ENCODE data around the gene LINGO1. TPM values are rescaled to one million over a fixed set of nuclear protein-coding genes. Genes with fewer than 3 reads are reported as not detected.

LINGO1 gene
- total RNA-seq, 2 experiments from 2014 or later, result not detected

DNA sequence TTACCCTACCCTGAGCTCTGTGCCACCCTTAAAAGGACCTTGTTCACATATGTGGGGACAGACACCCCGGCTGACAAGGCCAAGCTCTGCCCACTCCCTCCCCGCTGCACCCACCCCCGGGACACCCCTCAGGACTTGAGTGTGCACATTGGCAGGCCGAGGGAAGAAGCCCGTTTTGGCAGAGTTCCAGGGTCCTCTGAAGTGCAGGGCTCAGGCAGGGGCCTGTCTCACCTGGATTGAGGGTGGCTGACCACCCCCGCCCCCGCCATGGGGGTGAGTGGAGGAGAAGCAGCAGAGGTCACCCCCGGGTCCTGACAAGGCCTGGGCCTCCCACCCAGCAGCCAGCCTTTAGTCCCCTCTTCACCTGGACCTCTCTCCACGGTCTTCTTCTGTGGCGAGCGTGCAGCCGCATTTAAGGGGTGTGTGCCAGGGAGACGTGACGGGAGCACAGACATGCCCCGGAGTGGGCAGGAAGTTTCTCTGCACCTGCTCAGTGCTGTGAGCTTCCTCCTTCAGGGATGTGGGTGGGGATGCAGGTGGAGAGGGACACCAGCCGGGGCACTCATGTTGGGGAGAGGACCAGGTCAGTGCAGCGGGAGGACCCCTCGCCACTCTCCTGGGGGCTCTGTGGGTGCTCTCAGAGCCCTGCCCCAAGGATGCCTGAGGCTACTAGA lies 50.7 kb downstream of the LINGO1 start:
- Mint-ChIP-seq H3K27me3 (no peaks in the 10 kb centered on the region), H3K4me3 (no peak overlapping the region), H3K4me1 (no peaks in the 10 kb centered on the region), H3K9me3 (no peaks in the 10 kb centered on the region), H3K36me3 (ENCODE audit: low read depth) (no peaks in the 10 kb centered on the region), H3K27ac (no peak overlapping the region)
- POLR2A ChIA-PET, result no interaction called here
- no peak for DNase-seq
- CTCF ChIA-PET, result no interaction called here

DNA sequence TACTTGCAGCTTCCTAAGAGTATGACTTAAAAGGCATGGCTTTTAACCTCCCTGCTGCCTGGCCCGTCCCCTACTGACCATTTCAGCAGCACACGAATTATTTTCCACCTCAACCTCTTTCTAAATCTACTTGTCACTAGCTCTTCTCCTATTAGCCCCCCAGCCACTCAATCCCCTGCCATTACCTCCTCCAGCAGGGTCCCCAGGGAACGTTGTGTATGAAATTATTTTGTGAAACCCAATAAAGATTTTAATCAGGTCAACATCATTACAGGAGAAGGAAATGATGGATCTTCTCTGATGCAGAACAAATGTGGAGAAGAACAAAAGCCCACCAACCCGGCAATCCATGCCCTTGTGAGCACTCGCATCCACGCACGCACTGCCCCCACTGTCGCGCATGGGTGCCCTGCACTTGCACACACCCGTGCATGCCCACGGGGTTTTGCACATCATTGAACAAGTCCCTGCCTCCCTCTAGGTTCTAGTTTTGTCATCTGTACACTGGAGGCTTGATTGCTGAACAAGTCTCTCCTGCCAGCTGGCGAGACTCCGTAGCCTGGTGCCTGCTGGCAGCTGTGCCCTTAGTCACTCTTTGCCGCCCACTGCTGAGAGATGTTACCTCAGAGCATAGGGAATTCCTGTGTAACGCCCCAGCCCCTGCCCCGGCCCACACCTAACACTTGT lies 51.6 kb downstream of the LINGO1 start:
- Mint-ChIP-seq H3K36me3 (ENCODE audit: low read depth) (no peaks in the 10 kb centered on the region), H3K4me3 (no peak overlapping the region), H3K9me3 (no peaks in the 10 kb centered on the region), H3K4me1 (no peaks in the 10 kb centered on the region), H3K27me3 (no peaks in the 10 kb centered on the region), H3K27ac (no peak overlapping the region)
- DNase-seq, result no peak
- ChIA-PET POLR2A (no interaction called here), CTCF (no interaction called here)

DNA sequence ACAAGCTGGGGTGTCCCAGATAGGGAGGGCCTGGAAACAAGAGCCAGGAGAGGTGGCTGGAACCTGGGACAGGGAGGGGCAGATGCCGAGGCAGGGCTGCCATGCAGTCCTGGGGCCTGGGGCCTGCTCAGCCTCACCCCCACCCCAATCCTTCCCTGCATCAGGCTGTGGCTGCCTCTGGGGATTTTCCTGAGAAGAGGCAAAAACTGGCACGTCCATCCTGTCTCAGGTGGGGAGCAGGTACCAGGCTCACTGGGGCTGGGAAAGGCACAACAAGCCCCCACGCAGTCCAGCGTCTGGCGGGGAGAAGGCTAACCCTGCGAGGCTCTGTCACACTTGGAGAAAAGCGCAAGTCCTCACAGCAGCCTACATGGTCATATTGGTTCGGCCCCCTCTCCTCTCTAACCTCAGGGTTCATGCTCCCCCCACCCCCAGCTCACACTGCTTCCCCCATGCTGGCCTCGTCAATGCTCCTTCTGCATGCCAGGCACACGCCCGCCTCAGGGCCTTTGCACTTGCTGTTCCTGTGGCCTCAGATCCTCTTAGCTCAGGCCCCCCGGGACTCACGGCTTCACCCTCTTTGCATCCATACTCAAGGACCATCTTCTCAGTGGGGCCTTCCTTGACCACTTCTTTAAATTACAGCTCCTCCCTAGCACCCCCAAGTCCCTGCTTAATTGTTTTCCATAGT lies 53.1 kb downstream of the LINGO1 start:
- ChIA-PET CTCF (interaction anchor here (0.7 kb wide), 1 partner anchor 475 kb away, joined by 3 read pairs; no protein-coding TSS in a partner anchor), POLR2A (no interaction called here)
- no peaks in the 10 kb centered on the region for H3K27me3 Mint-ChIP-seq
- no peaks in the 10 kb centered on the region for H3K4me1 Mint-ChIP-seq
- no peaks in the 10 kb centered on the region for H3K36me3 Mint-ChIP-seq (ENCODE audit: low read depth)
- no peak overlapping the region for H3K27ac Mint-ChIP-seq
- no peak overlapping the region for H3K4me3 Mint-ChIP-seq
- no peak for DNase-seq
- no peaks in the 10 kb centered on the region for H3K9me3 Mint-ChIP-seq

DNA sequence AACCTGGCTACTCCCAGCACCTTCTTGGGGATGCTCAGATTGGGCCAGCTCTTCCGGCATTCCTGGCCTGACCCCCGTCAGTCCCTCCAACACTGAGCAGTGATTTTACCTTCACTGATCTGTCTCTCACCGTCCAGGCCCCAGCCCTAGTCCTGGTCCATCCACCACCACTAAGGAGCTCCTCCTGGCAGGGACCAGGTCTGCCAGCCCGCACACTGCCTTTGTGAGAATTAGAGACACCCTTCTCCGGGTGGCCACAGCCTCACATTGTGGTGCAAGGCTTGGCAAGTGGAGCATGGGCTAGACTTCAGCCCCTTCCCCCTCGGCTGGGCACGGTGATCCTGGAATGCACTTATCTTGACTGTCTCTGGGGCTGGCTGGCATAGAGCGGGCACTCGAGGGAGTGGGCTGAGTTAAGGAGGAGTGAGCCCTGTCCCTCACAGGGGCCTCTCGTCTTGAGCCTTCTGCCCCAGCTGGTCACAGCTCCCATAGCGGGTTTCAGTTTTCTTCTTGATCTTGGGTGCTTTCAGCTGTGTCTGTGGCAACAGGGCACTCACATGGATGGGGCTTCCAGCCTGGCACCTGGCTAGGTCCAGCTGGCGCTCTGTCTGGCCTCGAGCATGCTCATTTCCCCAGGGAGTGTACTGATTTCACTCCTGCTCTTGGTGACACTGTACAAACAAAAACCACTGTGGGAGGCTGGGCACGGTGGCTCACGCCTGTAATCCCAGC lies 53.9 kb downstream of the LINGO1 start:
- no peak overlapping the region for H3K4me3 Mint-ChIP-seq
- no peak for DNase-seq
- ChIA-PET POLR2A (no interaction called here), CTCF (interaction anchor here (1.5 kb wide), 1 partner anchor 35 kb away, joined by 6 read pairs; no protein-coding TSS in a partner anchor)
- no peak overlapping the region for H3K27ac Mint-ChIP-seq
- H3K36me3 Mint-ChIP-seq (ENCODE audit: low read depth), result no peaks in the 10 kb centered on the region
- H3K27me3 Mint-ChIP-seq, result no peaks in the 10 kb centered on the region
- H3K9me3 Mint-ChIP-seq, result no peaks in the 10 kb centered on the region
- no peaks in the 10 kb centered on the region for H3K4me1 Mint-ChIP-seq

DNA sequence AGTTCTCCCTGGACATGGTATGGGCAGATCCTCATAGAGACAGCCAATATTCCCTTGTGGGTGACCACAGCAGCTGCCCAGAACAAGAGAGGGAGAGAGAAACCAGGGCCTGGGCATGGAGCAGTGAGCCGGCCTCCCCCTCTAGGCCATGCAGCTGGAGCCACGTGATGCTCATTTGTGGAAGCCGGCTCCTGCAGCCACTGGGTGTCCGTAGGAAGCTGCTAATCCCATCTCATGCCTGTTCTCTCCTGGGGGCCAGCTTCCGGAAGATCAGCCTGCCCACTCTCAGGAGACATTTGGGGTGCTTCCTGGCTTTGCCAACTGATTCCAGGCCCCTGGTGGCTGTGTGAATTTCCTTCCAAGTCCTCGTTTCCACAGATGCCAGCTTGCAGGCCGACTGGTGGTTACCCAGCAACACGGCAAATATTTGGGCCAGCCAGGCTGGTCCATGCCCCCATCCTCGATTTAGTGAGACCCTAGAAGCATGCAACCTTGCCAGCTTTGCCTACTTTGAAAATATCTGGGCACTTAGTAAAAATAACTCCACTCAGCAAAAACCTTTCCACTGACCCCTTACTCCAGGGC lies 55.3 kb downstream of the LINGO1 start:
- Mint-ChIP-seq H3K27me3 (no peaks in the 10 kb centered on the region), H3K27ac (no peak overlapping the region), H3K4me1 (no peaks in the 10 kb centered on the region), H3K36me3 (ENCODE audit: low read depth) (no peaks in the 10 kb centered on the region), H3K4me3 (no peak overlapping the region), H3K9me3 (no peaks in the 10 kb centered on the region)
- POLR2A ChIA-PET, result no interaction called here
- CTCF ChIA-PET, result interaction anchor here (1.5 kb wide), 1 partner anchor 34 kb away, joined by 6 read pairs; no protein-coding TSS in a partner anchor
- DNase-seq, result no peak

DNA sequence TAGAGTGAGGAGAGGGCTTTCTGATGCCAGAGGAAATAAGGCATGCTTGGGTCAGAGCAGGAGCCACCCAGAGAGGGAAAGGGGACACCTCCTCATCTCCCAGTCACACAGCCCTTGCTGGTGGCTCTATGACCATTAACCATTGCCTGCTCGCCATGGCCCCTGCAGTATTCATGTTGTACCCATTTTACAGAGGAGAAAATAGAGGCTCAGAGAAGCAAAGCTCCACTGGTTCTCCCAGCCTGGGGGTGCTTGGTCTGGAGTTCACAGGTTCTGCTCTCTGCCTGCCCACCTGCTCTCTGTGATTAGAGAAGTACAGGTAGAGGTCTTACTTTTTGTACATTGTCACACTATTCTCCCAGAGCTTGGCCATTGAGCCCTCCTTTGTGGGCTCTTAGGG lies 56.2 kb downstream of the LINGO1 start:
- ChIA-PET CTCF (no interaction called here), POLR2A (no interaction called here)
- no peak overlapping the region for H3K4me3 Mint-ChIP-seq
- no peaks in the 10 kb centered on the region for H3K36me3 Mint-ChIP-seq (ENCODE audit: low read depth)
- H3K9me3 Mint-ChIP-seq, result no peaks in the 10 kb centered on the region
- H3K27ac Mint-ChIP-seq, result no peak overlapping the region
- no peaks in the 10 kb centered on the region for H3K4me1 Mint-ChIP-seq
- no peak for DNase-seq
- H3K27me3 Mint-ChIP-seq, result no peaks in the 10 kb centered on the region

DNA sequence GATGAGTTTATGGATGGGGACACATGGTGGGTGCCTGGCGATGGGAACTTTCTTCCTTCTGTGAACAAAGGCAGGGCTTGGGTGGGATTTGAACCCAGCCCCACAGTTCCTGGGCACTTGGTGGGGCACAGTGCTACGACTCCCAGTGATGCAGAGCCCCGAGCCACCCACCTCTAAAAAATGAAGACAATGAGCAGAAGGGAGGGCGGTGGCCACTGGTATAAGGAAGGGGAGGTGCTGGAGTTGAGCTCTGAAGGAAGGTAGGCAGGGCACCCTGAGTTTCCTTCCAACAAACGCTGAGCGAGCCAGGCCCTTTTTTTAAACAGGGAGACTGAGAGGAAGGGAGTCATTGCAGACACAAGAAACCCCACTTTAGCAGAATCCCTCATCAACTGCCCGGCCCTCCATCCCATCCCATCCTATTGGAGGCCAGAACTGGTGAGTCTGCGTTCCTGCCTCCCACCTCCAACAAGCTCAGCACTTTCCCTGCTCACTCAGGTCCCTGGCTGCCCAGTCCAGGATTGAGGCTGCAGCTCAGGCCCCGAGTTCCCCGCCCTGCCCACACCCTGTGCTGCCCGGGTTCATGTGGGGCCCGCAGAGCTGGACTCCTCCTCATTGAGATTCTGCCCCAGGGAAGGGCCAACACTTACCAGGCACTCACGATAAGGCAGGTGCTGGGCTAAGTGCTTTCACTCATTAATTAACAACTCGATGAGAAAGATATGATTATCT lies 57.3 kb downstream of the LINGO1 start:
- Mint-ChIP-seq H3K4me3 (no peak overlapping the region), H3K27me3 (no peaks in the 10 kb centered on the region), H3K9me3 (no peaks in the 10 kb centered on the region), H3K36me3 (ENCODE audit: low read depth) (no peaks in the 10 kb centered on the region), H3K4me1 (no peaks in the 10 kb centered on the region), H3K27ac (no peak overlapping the region)
- no peak for DNase-seq
- CTCF ChIA-PET, result interaction anchor here (0.6 kb wide), 1 partner anchor 444 kb away, joined by 3 read pairs; no protein-coding TSS in a partner anchor
- POLR2A ChIA-PET, result no interaction called here

DNA sequence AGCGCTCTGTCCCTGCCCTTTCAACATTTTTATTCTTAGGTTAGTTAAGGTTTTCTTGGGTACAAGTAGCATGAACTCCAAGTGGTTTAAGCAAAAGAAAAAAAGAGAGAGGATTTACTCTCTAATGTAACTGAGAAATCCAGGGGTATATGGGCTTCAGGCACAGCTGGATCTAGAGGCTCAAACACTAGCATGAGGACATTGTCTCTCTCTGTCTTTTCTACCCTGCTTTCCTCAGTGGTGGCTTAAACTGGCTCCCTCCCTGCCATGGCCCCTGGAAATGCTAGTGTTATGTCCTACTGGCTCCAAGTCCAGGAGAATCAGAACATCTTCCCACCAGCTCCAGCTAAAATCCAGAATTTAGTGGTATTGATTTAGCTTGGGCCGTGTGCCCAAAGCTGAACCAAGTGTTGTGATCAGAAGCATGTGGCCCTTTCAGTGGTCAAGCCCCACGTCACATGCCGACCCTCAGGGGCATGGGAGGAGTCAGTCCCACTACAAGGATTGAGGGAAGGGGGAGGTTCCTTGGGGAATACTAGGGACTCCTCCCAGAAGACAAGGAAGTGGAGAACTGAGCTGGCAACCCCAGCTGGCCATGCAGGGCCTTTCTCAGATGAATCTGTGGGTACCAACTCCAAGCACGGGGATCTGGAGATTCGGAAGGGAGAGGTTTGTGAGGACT lies 58.0 kb downstream of the LINGO1 start:
- Mint-ChIP-seq H3K36me3 (ENCODE audit: low read depth) (no peaks in the 10 kb centered on the region), H3K27me3 (no peaks in the 10 kb centered on the region), H3K4me3 (no peak overlapping the region), H3K9me3 (no peaks in the 10 kb centered on the region), H3K27ac (no peak overlapping the region), H3K4me1 (no peaks in the 10 kb centered on the region)
- ChIA-PET POLR2A (no interaction called here), CTCF (no interaction called here)
- no peak for DNase-seq

DNA sequence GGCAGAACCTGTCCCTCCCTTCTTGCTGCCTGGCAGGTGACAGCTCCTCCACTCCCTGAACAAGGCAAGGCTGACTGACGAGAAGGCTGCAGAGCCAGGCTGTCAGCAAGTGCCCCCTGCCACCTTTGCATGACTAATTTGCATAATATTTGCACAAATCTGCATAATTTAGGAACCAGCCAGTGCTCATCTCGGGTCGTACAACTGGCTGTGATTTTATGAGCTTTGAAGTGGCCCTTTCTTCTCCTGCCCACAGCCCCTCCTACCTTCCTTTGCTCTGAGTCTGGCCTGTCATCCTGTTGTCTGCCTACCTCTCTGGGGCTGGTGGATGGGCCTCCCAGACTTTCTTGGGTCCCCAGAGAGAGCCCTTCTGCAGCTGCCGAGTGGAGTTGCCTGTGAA lies 58.9 kb downstream of the LINGO1 start:
- DNase-seq, result no peak

DNA sequence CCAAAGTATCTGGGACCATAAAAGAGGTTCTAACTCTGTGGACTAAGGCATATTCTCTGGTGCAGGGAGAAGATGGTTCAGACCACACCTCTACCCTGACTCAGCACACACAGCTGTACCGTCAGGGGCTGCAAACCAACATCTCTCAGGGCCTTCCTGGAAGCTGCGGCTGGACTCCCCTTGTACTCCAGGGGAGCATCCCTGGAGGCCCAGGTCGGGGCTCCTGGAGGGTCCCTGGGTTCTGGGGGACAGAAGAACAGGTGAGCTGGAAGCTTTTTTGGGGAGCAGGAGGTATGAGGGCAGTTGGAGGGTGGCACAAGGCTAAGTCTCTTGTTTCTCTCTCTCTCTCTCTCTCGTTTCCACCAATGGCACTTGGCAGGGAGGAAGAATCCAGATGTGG lies 60.5 kb downstream of the LINGO1 start:
- Mint-ChIP-seq H3K4me3 (no peak overlapping the region), H3K36me3 (ENCODE audit: low read depth) (no peaks in the 10 kb centered on the region), H3K9me3 (no peaks in the 10 kb centered on the region), H3K27me3 (no peaks in the 10 kb centered on the region), H3K4me1 (no peaks in the 10 kb centered on the region), H3K27ac (no peak overlapping the region)
- POLR2A ChIA-PET, result no interaction called here
- DNase-seq, result no peak
- CTCF ChIA-PET, result no interaction called here

More for the DNA sequence above, 58.9 kb downstream of the LINGO1 start:
- CTCF ChIA-PET, result no interaction called here
- H3K36me3 Mint-ChIP-seq (ENCODE audit: low read depth), result no peaks in the 10 kb centered on the region
- no peak overlapping the region for H3K4me3 Mint-ChIP-seq
- no peaks in the 10 kb centered on the region for H3K27me3 Mint-ChIP-seq
- H3K4me1 Mint-ChIP-seq, result no peaks in the 10 kb centered on the region
- H3K27ac Mint-ChIP-seq, result no peak overlapping the region
- POLR2A ChIA-PET, result no interaction called here
- no peaks in the 10 kb centered on the region for H3K9me3 Mint-ChIP-seq

DNA sequence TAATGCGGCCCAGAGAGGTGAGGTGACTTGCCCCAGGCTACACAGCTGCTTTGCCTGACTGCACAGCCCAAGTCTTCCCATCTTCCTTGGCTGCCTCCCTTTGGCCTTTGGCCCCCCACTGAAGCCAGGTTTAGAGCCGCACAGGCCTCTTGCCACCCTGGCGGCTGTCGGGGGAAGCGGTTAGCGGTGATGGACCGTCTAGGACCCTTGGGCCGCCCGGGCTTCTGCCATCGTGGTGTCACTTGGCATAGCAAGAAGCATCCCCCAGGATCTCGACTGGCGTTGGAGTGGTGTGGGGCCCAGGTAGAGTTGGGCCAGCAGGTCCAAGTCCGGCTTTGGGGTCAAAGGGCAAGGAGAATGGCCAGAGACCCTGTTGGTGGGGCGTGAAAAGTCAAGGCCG lies 61.0 kb downstream of the LINGO1 start:
- Mint-ChIP-seq H3K9me3 (no peaks in the 10 kb centered on the region), H3K27me3 (no peaks in the 10 kb centered on the region), H3K27ac (no peak overlapping the region), H3K4me1 (no peaks in the 10 kb centered on the region), H3K36me3 (ENCODE audit: low read depth) (no peaks in the 10 kb centered on the region), H3K4me3 (no peak overlapping the region)
- no peak for DNase-seq
- CTCF ChIA-PET, result no interaction called here
- POLR2A ChIA-PET, result no interaction called here

DNA sequence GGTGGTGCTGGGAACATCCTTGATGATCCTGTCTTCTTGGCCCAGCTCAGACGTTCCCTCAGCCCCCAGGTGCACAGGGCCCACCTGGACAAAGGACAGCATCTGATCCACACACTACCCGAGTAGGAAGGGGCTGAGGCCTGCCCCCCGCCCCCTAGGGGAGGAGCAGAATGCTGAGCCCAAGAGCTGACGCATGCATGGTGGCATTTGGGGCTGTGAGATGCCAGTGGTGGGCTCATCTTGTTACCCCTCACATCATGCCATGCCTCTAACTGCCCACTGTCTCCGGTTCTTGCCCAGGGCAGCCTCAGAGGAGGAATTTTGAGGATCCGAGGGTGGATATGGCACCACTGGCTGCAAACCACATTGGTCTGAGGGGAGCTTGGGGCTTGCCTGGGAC lies 61.5 kb downstream of the LINGO1 start:
- H3K4me3 Mint-ChIP-seq, result no peak overlapping the region
- no peaks in the 10 kb centered on the region for H3K9me3 Mint-ChIP-seq
- H3K27ac Mint-ChIP-seq, result no peak overlapping the region
- no peaks in the 10 kb centered on the region for H3K27me3 Mint-ChIP-seq
- no peaks in the 10 kb centered on the region for H3K36me3 Mint-ChIP-seq (ENCODE audit: low read depth)
- no peak for DNase-seq
- CTCF ChIA-PET, result no interaction called here
- POLR2A ChIA-PET, result no interaction called here
- no peaks in the 10 kb centered on the region for H3K4me1 Mint-ChIP-seq
